Measurements from ENCODE around the gene C1orf56. TPM values are rescaled to one million over a fixed set of nuclear protein-coding genes. Genes with fewer than 3 reads are reported as not detected.
A peak's percentile ranks its signal among the peaks of the same experiment; 100 is the strongest.

Gene C1orf56
- 10 to 100 TPM in 1 of 8 experiments, 1 to 10 TPM in 7; 3.9 to 10.3 (median 7.8) TPM for total RNA-seq

- peak; percentile 63 to 85 (median 81) for ATAC-seq (replicated peaks in 6 of 8)
- peaks cover 21 to 24% of the 10 kb centered on the region in 2 donors for H3K4me1 ChIP-seq (replicated peaks in 1 of 2)
- in situ Hi-C loops (cut with MboI; ENCODE audit: low pct_unique_long_range_greater_than_20kb in 2 of 9, low sequenced_read_pairs in 9 of 9, unreplicated experiment in 9 of 9) = no loop called here
- H3K27ac ChIP-seq = peak within 1 kb of the TSS; percentile 96
- peak within 1 kb of the TSS; percentile 58 to 82 (median 75) for H3K4me3 ChIP-seq
- 0 to 2% (median 0%) methylated on average over 1 to 20 of the region's 29 CpGs; no CpG with 5 or more reads in 4 of the 10 experiments for WGBS, 10 experiments
Observed at GRCh38 chr1:151047591-151047924, at the start of gene C1orf56. Gene C1orf56 (plus strand): TSS chr1:151047751. CDS start chr1:151047848, 97 bp downstream.

- no peak for ATAC-seq (replicated peaks in 6 of 8)
- no peak overlapping the region for H3K4me3 ChIP-seq
- 20 to 65% (median 61%) methylated on average over 1 to 4 of the region's 5 CpGs; no CpG with 5 or more reads in 3 of the 10 experiments for WGBS, 10 experiments
- no peak overlapping the region for H3K27ac ChIP-seq
- in situ Hi-C loops (cut with MboI; ENCODE audit: low pct_unique_long_range_greater_than_20kb in 2 of 9, low sequenced_read_pairs in 9 of 9, unreplicated experiment in 9 of 9) = no loop called here
- peaks cover 0 to 6% of the 10 kb centered on the region in 2 donors for H3K4me1 ChIP-seq (replicated peaks in 1 of 2)
Observed at GRCh38 chr1:150997949-150998348, 49.6 kb upstream of the C1orf56 start.

GRCh38 chr1:150999051-150999674 lies 48.4 kb upstream of the C1orf56 start:
- WGBS, 10 experiments = 47 to 100% (median 87%) methylated on average over 1 to 16 of the region's 17 CpGs; no CpG with 5 or more reads in 1 of the 10 experiments
- no peak overlapping the region for H3K27ac ChIP-seq
- H3K4me1 ChIP-seq (replicated peaks in 1 of 2) = peaks cover 8 to 17% of the 10 kb centered on the region in 2 donors
- in situ Hi-C loops (cut with MboI; ENCODE audit: low pct_unique_long_range_greater_than_20kb in 2 of 9, low sequenced_read_pairs in 9 of 9, unreplicated experiment in 9 of 9) = no loop called here
- ATAC-seq (replicated peaks in 6 of 8) = no peak
- no peak overlapping the region for H3K4me3 ChIP-seq

DNA sequence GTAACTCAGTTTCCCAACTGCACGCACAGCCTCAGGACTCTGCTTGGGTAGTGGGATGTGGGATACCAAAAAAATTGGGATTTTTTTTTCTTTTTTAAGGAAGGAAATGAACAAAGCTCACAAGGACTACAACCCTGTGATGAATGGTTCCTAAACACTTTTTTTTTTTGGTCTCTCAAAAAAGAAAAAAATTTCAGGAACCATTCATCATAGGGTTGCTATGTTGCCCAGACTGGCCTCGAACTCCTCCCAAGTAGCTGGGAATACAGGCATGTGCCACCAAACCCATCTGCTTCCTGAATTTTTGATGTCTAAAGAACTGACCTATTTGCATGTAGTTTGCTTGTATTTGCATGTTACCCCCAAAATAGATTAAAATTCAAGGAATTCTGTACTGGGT lies 47.6 kb upstream of the C1orf56 start:
- in situ Hi-C loops (cut with MboI; ENCODE audit: low pct_unique_long_range_greater_than_20kb in 2 of 9, low sequenced_read_pairs in 9 of 9, unreplicated experiment in 9 of 9) = no loop called here

GRCh38 chr1:151000408-151000807 lies 47.1 kb upstream of the C1orf56 start:
- Histone ChIP-seq H3K4me3 (no peak overlapping the region), H3K4me1 (replicated peaks in 1 of 2) (peaks cover 21 to 28% of the 10 kb centered on the region in 2 donors), H3K27ac (no peak overlapping the region)
- in situ Hi-C loops (cut with MboI; ENCODE audit: low pct_unique_long_range_greater_than_20kb in 2 of 9, low sequenced_read_pairs in 9 of 9, unreplicated experiment in 9 of 9) = no loop called here
- ATAC-seq (replicated peaks in 6 of 8) = no peak
- WGBS, 10 experiments = 70 to 100% (median 100%) methylated on average over 1 to 3 of the region's 3 CpGs; no CpG with 5 or more reads in 5 of the 10 experiments

More for the DNA sequence above, 47.6 kb upstream of the C1orf56 start:
- H3K4me1 ChIP-seq (replicated peaks in 1 of 2) = peaks cover 16 to 24% of the 10 kb centered on the region in 2 donors
- no peak overlapping the region for H3K4me3 ChIP-seq
- H3K27ac ChIP-seq = no peak overlapping the region
- 13 to 100% (median 94%) methylated on average over 1 to 2 of the region's 2 CpGs; no CpG with 5 or more reads in 2 of the 10 experiments for WGBS, 10 experiments
- no peak for ATAC-seq (replicated peaks in 6 of 8)

DNA sequence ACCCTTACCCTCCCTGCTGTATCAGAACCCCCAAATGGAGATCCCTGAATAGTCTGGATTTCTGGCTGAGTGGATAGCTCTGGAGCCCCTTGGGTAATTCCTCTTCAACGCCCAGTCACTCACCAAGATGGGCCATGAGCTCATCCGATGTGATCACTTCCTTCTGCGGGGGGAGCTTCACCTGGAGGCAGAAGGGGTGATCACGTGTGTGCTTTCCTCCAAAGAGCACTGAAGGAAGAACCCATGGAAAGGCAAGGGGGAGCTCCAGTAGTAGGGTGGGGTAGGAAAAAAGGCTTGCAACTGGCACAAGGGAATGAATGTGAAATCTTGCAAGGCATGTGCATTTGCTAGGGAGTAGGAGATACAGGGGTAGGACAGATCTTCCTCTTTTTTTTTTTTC lies 45.9 kb upstream of the C1orf56 start:
- WGBS, 10 experiments = 59 to 100% (median 83%) methylated on average over 1 to 4 of the region's 4 CpGs; no CpG with 5 or more reads in 1 of the 10 experiments
- no peak overlapping the region for H3K4me3 ChIP-seq

DNA sequence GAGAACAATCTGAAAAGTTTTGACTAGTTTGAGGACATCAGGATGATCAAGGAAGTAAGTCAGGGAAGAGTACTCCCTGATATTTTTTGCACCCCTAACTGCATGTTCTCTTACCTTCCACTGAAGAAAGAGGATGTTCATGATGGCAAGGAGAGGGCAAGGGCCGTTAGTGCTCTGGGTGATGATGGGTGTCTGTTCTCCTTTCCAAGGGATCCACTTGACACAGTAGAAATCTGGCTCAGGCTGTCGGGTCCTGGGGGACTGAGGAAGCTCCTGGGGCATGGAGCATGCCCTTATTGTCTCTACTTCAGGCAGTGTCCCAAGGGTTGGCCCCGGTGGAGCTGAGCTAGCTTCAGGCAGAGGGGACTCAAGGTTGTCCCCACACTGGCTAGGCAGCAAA lies 45.5 kb upstream of the C1orf56 start:
- in situ Hi-C loops (cut with MboI; ENCODE audit: low pct_unique_long_range_greater_than_20kb in 2 of 9, low sequenced_read_pairs in 9 of 9, unreplicated experiment in 9 of 9) = no loop called here
- no peak for ATAC-seq (replicated peaks in 6 of 8)
- peaks cover 28 to 38% of the 10 kb centered on the region in 2 donors for H3K4me1 ChIP-seq (replicated peaks in 1 of 2)
- no peak overlapping the region for H3K27ac ChIP-seq
- no peak overlapping the region for H3K4me3 ChIP-seq
- WGBS, 10 experiments = 79 to 100% (median 88%) methylated on average over 1 to 3 of the region's 3 CpGs; no CpG with 5 or more reads in 3 of the 10 experiments

More for the DNA sequence above, 45.9 kb upstream of the C1orf56 start:
- in situ Hi-C loops (cut with MboI; ENCODE audit: low pct_unique_long_range_greater_than_20kb in 2 of 9, low sequenced_read_pairs in 9 of 9, unreplicated experiment in 9 of 9) = no loop called here
- Histone ChIP-seq H3K27ac (no peak overlapping the region), H3K4me1 (replicated peaks in 1 of 2) (peaks cover 25 to 35% of the 10 kb centered on the region in 2 donors)
- ATAC-seq (replicated peaks in 6 of 8) = peak in 3 of 8 experiments; percentile 20 to 57 (median 54)

GRCh38 chr1:151002611-151003010 lies 44.9 kb upstream of the C1orf56 start:
- H3K27ac ChIP-seq = peak overlapping the region in 1 of 2 donors; percentile 10
- in situ Hi-C loops (cut with MboI; ENCODE audit: low pct_unique_long_range_greater_than_20kb in 2 of 9, low sequenced_read_pairs in 9 of 9, unreplicated experiment in 9 of 9) = no loop called here

DNA sequence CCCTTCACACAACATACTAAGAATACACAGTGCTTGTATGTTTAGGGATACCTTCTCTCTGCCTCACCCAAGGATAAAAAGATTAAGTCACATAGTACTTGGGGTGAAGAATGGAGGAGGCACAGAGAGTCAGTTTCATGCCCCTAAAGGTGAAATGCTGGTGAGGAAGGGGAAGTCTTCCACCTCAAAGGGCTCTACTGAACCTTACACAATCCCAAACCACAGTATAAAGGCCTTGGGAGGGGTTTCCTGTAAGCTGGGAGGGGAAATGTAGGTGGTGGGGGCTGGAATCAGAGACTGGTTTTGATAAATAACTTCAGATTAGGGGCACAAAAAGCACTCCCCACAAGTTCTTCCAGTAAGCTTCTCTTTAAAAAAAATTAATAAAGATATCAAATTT lies 44.4 kb upstream of the C1orf56 start:
- ATAC-seq (replicated peaks in 6 of 8) = no peak
- Histone ChIP-seq H3K4me3 (no peak overlapping the region), H3K27ac (no peak overlapping the region), H3K4me1 (replicated peaks in 1 of 2) (peaks cover 38 to 47% of the 10 kb centered on the region in 2 donors)
- in situ Hi-C loops (cut with MboI; ENCODE audit: low pct_unique_long_range_greater_than_20kb in 2 of 9, low sequenced_read_pairs in 9 of 9, unreplicated experiment in 9 of 9) = no loop called here

More at GRCh38 chr1:151002611-151003010, 44.9 kb upstream of the C1orf56 start:
- peak in 1 of 8 experiments; percentile 7 for ATAC-seq (replicated peaks in 6 of 8)
- Histone ChIP-seq H3K4me1 (replicated peaks in 1 of 2) (peaks cover 33 to 43% of the 10 kb centered on the region in 2 donors), H3K4me3 (no peak overlapping the region)
- 17 to 75% (median 48%) methylated on average over 1 to 2 of the region's 2 CpGs; no CpG with 5 or more reads in 4 of the 10 experiments for WGBS, 10 experiments

GRCh38 chr1:151005729-151006319 lies 41.7 kb upstream of the C1orf56 start:
- WGBS, 10 experiments = 7 to 75% (median 45%) methylated on average over 1 to 4 of the region's 4 CpGs; no CpG with 5 or more reads in 2 of the 10 experiments
- Histone ChIP-seq H3K4me3 (peak overlapping the region; percentile 36 to 48 (median 40)), H3K27ac (peak overlapping the region in 1 of 2 donors; percentile 65), H3K4me1 (replicated peaks in 1 of 2) (peaks cover 45 to 52% of the 10 kb centered on the region in 2 donors)
- no peak for ATAC-seq (replicated peaks in 6 of 8)
- in situ Hi-C loops (cut with MboI; ENCODE audit: low pct_unique_long_range_greater_than_20kb in 2 of 9, low sequenced_read_pairs in 9 of 9, unreplicated experiment in 9 of 9) = no loop called here

DNA sequence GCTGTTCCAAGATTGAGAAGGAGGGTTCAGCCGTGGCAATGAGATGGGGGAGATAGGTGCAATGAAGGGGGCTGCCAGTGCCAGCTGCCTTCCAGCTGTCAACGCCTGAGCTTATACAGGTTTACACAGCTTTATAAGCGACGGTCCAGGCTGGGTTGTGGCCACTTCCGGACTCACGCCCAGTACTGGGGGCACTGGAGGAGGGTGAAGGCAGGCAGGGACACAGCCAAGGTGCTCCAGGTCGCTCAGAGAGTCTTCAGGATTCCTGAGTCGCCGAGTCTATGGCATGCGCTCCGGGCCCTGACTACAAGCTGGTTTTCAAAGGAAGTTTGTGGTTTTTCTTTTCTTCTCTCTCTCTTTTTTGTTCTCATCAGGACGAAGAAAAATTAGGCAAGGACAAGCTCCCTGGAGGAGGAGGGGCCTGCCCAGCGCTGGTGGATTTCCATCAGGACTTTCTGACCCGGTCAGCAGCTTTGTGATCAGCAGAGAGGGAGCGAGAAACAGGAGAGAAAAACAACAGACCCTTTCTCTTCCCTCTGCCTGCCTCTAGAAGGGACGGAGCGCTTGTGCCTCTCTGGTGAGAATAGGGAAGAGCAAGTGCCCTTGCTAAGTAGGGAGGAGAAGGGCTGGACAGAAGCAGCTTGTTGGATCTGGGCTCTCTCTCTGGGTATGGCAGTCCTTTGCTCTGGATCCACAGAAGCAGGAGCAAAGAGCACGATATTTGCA lies 41.1 kb upstream of the C1orf56 start, which contains the start of gene MINDY1:
Gene MINDY1 (minus strand): TSS at position 576 of the 726 bp plus-strand sequence. CDS start 4,285 bp downstream, outside the sequence.
- in situ Hi-C loops (cut with MboI; ENCODE audit: low pct_unique_long_range_greater_than_20kb in 2 of 9, low sequenced_read_pairs in 9 of 9, unreplicated experiment in 9 of 9) = no loop called here

DNA sequence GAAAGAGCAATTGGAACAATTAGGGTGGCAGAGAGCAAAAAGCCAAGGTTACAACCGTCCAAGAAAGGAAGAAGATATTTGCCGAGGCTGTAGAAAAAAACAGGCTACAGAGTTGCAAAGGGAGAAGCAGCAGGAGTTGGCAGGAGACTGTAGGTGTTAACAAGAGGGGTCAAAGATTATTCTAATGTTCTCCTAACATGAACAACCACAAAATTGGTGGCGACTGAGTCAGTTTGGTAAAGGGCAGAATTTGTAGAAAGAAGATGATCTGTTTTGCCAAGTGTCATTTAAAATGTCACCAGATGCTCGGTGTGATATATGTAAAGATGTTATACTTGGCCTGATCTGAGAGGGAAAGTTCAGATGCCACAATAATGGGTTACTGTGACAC lies 39.7 kb upstream of the C1orf56 start:
- in situ Hi-C loops (cut with MboI; ENCODE audit: low pct_unique_long_range_greater_than_20kb in 2 of 9, low sequenced_read_pairs in 9 of 9, unreplicated experiment in 9 of 9) = no loop called here
- ATAC-seq (replicated peaks in 6 of 8) = no peak
- H3K4me1 ChIP-seq (replicated peaks in 1 of 2) = peaks cover 45 to 48% of the 10 kb centered on the region in 2 donors
- H3K27ac ChIP-seq = peak overlapping the region; percentile 40 to 68
- WGBS, 10 experiments = 0 to 55% (median 23%) methylated on average over 1 to 4 of the region's 4 CpGs; no CpG with 5 or more reads in 4 of the 10 experiments
- peak overlapping the region; percentile 52 to 67 (median 63) for H3K4me3 ChIP-seq

More for the DNA sequence above, 41.1 kb upstream of the C1orf56 start, which contains the start of gene MINDY1:
- Histone ChIP-seq H3K4me1 (replicated peaks in 1 of 2) (peaks cover 45 to 52% of the 10 kb centered on the region in 2 donors), H3K4me3 (peak within 1 kb of the TSS; percentile 36 to 67 (median 42)), H3K27ac (peak within 1 kb of the TSS; percentile 40 to 68)
- ATAC-seq (replicated peaks in 6 of 8) = peak; percentile 70 to 85 (median 80)
- 0 to 17% (median 3%) methylated on average over 1 to 17 of the region's 18 CpGs; no CpG with 5 or more reads in 2 of the 10 experiments for WGBS, 10 experiments

Measured in motor neuron (in vitro differentiated cells).